Measurements from ENCODE around the gene HNRNPM.
A peak's percentile ranks its signal among the peaks of the same experiment; 100 is the strongest.

Gene HNRNPM

DNA sequence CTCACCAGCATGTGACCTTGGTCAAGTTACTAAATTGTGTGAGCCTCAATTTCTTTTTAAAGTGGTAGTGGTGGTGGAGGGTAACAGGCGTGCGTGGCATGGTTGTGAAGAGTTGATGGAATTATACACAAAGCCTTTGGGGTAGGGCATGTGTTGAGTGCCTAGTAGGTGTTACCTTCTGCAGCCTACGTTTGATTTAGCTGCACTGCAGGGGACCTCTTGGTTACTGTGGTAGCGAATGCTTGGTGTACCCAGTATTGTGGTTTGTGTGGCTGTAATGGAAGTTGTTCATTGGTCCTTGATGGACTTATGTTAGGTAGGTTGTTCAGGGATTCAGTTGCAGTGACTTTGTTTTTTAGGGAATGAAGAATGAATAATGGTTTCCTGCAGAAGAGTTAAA, 33.1 kb downstream of the HNRNPM start:
- DNase-seq: peak in 1 of 42 donors; percentile 1
- intact Hi-C loops (cut with DNase I): no loop called here

DNA sequence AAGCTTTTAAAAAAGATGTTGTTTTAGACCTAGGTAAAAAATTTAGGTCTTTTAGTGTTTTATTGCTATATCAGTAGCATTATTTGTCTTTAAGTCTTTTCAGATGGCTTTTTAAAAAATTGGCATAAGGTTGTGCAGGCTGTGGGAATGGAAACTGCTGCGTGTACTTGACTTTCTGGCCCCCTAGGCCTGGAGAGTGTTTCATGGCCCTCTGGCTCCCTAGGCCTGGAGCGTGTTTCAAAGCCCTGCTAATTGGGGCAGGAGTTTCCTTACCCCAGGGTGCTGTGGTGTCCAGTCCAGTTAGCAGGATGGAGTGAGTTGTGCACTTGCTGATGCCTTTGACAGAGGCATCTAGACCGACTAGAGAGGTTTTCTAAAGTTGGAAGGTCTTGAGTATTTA, 33.8 kb downstream of the HNRNPM start:
- DNase-seq: peak in 1 of 42 donors; percentile 36
- intact Hi-C loops (cut with DNase I): no loop called here

DNA sequence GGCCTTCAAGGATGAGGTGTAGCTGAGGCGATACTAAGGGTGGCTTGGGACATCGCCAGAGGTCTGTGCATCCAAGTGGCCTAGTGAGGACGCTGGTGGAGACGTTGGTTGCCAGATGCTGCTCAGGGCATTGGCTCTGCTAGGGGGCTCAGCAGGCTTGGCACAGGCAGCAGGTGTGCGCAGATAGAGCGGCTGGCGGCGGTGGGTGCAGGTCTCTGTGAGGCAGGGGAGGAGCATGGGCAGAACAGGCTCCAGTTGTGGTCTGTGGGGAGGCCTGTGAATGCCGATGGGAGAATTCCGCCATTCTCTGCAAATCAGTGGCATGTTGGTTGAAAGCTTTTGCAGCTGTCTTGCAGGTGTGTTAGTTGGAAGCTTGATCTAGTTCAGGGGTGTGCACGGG, 36.4 kb downstream of the HNRNPM start:
- intact Hi-C loops (cut with DNase I): no loop called here
- peak in 2 of 42 donors; percentile 7 to 15 for DNase-seq

DNA sequence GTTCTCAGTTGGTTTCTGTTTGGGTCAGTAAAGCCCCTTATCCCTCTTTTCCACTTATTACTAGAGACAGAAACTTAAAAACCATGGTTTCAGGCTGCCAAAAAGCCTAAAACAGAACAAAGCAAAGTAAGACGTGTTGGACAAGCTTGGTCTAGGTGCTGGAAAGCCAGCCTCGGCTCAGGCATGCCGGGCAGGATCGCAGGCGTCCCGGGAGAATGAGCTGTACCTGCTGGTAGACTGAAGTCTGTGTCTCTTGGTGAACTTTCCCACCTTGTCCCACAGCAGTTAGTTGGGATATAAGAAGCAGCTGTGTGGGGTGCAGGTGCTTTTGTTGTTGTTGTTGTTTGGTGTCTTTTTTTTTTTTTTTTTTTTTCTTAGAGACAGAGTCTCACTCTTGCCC, 36.8 kb downstream of the HNRNPM start:
- peak in 2 of 42 donors; percentile 12 to 29 for DNase-seq
- intact Hi-C loops (cut with DNase I): no loop called here

DNA sequence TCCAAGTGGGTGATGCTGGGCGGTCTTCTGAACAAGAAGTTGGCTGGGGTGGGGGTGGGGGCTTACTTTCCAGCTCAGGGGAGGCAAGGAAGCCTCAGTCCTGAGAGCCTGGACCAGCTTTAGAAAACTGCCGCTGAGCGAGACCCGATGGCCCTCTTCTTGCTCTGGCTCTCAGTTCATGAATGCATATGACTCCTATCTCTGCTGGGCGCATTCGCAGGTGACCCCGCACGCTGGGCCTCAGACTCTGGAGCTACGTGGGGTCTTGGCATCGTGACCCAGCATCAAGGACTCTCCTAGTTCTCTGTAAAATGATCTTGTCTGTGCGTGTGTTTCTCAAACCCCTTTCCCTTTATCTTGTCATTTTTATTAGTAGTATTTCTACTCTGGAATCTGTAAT, 37.9 kb downstream of the HNRNPM start:
- intact Hi-C loops (cut with DNase I): no loop called here
- DNase-seq: peak in 2 of 42 donors; percentile 12 to 18

DNA sequence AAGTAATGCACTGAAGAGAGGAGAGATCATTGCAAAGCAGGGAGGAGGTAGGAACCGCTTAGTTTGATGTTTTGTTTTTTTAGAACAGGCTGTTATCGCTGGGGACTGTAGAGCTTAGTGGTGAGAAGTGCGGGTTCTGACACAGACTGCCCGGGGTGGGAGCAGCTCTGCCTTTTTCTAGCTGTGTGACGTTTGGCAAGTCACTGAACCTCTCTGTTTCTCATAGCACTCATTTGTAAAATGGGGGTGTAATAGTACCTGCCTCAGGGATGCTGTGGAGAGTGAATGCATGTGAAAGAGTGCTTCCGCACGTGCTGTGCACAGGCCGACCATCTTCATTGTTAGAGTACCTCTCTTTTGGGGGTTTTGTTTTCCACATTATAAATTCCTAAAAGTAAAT, 38.4 kb downstream of the HNRNPM start:
- peak in 3 of 42 donors; percentile 10 to 37 (median 13) for DNase-seq
- intact Hi-C loops (cut with DNase I): no loop called here

DNA sequence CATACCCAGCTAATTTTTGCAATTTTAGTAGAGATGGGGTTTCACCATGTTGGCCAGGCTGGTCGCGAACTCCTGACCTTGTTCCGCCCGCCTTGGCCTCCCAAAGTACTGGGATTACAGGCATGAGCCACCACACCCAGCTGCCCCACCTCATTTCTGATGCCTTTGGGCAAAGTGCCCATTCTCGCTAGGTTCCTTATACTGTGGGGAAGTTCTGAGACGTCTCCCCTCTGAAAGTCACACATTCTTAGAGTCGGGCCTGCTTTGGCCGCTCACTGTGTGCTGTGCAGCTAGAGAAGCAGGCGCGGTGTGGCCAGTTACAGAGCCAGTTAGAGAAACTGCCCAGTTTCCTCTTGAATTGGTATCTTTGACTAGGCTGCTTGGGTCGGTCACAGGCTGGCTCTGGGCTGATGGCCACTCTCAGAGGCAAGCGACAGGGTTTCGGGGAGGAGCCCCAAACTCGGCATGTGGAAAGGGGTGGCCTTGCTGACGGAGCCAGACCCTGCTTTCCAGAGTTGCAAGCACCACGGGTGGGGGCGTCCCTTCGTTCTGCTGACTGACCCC, 39.6 kb downstream of the HNRNPM start:
- DNase-seq: peak in 24 of 42 donors; percentile 13 to 60 (median 40)
- intact Hi-C loops (cut with DNase I): no loop called here

DNA sequence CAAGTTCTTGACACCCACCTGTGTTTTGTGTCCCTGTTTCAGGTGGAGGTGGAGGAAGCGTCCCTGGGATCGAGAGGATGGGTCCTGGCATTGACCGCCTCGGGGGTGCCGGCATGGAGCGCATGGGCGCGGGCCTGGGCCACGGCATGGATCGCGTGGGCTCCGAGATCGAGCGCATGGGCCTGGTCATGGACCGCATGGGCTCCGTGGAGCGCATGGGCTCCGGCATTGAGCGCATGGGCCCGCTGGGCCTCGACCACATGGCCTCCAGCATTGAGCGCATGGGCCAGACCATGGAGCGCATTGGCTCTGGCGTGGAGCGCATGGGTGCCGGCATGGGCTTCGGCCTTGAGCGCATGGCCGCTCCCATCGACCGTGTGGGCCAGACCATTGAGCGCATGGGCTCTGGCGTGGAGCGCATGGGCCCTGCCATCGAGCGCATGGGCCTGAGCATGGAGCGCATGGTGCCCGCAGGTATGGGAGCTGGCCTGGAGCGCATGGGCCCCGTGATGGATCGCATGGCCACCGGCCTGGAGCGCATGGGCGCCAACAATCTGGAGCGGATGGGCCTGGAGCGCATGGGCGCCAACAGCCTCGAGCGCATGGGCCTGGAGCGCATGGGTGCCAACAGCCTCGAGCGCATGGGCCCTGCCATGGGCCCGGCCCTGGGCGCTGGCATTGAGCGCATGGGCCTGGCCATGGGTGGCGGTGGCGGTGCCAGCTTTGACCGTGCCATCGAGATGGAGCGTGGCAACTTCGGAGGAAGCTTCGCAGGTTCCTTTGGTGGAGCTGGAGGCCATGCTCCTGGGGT, 41.0 kb downstream of the HNRNPM start:
- no peak for DNase-seq
- intact Hi-C loops (cut with DNase I): no loop called here

DNA sequence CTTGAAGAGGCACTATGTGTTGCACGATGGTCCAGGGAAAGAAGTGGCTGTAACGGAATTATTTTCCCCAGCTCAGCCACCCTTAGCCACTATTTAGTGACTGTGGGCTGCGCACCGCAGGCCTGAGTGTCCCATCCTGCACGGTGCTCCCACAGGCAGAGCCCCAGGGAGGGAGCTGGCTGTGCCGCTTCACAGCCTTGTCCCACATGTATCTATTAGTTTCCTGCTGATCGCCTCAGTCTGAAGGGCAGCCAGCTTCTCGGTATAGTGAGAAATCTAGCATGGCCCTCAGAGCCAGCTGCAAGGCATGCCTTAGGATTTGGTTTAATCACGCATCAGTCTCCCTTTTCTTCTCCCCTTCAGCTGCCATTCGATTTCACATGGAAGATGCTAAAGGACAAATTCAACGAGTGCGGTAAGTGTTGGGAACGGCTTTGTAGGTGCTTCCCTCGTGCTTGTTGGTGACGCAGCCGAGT, 41.9 kb downstream of the HNRNPM start:
- intact Hi-C loops (cut with DNase I): no loop called here
- no peak for DNase-seq

DNA sequence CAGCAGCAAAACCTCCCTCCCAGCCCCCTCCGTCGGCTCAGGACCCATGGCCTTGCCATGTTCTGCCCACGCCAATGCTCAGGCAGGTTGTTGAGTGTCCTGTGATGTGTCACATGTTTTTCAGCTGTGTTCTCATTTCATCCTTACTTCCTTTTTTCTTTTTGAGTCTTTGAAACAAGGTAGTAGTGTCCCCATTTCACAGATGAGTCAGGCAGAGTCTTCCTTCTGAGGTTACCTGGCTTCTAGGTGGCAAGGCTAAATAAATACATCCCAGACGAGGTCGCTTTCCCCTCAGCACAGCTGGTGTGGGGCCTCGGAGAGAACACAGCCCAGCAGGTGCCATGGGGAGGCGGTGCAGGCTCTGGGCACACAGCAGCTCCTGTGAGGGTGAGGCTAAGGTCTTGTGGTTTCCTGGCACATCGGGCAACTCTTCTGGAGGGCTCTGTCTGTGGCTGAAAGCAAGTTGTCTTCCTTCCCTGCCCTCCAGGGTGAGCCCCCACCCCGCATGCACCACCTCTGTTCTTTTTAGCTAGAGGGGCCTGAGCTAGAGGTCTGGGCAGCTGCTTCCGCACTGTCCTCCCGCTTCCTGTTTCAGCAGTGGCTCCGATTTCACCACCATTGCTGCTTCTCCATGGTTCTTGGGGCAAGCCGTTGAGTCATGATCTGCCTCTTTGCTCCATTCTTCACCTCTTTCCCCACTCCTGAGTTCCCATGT, 42.5 kb downstream of the HNRNPM start:
- intact Hi-C loops (cut with DNase I): no loop called here
- DNase-seq: peak in 32 of 42 donors; percentile 13 to 79 (median 48)

DNA sequence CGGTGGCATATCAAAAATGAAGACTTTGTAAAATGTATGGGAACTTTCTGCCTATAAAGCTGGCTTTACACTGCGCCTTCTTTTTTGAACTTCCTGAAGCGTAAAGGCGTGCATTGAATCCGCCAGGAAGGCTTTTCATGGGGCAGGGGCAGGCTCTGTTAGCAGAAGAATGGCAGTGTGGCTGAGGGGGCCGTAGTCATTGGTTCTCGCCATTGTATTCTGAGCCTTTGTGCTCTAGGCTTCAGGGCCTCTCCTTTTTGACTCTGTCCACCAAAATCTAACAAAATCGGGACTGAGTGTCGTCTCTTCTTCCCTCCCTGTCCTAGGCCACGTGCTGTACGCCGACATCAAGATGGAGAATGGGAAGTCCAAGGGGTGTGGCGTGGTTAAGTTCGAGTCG, 43.6 kb downstream of the HNRNPM start:
- no peak for DNase-seq
- intact Hi-C loops (cut with DNase I): no loop called here

DNA sequence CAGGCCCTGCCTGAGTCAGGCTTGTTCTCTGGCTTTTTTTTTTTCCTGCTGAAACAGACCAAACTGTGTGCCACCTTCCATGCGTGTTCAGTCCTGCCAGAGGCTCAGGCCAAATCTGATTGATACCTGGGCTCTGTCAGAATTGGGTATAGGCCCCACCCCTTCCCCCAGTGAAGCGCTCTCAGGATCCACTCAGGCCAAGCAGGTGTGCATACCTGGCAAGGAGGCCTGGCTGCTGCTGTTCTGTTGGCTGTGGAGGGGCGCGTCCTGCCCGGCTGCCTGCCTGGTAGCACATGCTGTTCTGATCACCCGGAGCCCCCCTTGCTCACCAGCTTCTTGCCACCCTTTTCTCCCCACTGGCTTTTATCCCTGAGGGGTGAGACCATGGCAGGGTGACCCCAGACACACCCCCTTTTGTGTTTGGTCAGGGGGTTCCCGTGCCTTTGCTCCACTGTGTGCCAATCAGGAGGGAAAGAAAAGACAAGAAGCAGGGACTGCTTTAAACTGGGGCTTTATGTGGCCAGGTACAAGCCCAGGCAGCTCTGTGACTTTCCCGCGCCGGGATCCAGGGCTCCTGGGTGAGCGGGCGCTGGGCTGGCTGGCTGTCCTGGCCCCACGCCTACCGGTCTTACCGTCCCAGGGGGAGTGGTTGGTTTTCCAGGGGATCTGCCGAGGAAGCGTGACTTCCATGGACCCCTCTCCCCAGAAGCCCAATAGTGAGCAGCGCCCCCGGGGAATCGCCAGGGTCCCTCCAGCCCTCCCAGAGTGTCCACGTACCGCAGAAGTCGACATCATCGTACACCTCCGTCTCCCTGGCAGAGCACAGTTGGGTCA, 45.0 kb downstream of the HNRNPM start:
- no peak for DNase-seq
- intact Hi-C loops (cut with DNase I): no loop called here

DNA sequence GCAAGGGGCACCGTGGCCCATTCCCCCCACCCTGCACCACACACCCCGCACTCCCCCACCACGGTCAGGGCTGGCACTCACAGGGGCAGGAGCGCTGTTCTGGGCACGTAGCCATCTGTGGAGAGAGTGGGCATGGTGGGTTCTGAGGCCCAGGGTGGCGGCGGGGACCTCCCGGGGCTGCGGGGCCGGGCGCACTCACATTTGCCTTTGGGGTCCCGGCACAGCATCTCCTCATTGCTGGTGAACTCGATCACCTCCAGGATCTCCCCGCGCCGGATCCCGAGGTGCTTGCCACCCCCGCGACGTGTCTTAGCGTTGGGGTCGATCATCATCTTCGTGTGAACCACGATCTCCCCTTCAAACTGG, 45.6 kb downstream of the HNRNPM start:
- intact Hi-C loops (cut with DNase I): no loop called here

DNA sequence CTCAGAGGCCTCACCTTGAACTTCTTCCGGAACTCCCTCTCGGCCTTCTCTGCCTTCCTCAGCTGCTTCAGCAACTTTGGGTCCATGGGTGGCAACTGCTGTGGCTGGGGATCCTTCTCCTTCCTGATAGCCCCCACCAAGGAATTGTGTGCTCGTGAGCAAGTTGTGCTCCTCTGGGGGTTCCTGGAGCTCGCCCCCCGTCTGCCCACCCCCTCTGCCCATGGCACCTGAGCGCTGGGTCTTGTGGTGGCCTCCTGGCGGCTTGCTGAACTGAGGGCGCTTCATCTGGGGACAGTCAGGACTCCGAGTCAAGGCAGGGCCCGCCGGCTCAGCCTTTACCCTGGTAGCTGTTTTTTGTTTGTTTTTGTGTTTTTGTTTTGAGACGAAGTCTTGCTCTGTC, 46.1 kb downstream of the HNRNPM start:
- intact Hi-C loops (cut with DNase I): no loop called here
- no peak for DNase-seq

More for the DNA sequence above, 45.6 kb downstream of the HNRNPM start:
- DNase-seq: no peak

DNA sequence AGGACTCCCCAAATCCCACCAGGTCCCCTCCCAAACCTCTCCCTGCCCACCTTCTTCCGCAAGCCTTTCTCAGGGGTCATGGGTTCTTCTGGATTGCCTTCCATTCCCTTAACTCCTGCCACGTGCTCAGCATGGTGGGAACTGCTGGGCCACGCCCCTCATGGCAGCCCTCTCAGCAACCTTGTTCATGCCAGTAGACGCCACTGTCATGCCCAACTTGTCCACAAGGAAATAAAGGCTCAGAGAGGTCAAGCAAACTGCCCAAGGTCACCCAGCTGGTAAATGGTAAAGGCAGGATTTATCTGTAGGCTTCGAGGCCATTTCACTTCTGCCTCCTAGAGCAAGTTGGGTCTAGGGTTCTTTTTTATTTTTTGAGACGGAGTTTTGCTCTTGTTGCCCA, 46.8 kb downstream of the HNRNPM start:
- intact Hi-C loops (cut with DNase I): no loop called here
- no peak for DNase-seq

DNA sequence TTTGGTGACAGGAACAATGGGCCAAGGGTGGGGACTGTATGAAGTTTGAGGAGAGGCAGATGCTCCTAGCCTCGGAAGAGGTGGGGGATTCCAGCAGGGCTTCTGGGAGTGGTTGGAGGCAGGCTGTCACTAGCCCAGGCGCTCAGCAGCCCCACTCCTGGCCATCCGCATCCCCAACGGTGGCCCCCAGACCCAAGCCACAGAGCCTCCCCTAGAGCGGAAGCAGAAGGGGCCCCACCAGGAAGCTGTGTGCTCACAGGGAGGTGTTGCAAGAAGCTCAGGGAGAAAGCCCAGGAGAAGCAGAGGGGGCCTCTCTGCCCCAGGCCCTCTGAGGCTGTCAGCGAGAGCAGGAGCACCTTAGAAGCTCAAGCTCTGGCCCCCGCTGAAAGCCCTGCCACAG, 49.4 kb downstream of the HNRNPM start:
- peak in 1 of 42 donors; percentile 16 for DNase-seq

DNA sequence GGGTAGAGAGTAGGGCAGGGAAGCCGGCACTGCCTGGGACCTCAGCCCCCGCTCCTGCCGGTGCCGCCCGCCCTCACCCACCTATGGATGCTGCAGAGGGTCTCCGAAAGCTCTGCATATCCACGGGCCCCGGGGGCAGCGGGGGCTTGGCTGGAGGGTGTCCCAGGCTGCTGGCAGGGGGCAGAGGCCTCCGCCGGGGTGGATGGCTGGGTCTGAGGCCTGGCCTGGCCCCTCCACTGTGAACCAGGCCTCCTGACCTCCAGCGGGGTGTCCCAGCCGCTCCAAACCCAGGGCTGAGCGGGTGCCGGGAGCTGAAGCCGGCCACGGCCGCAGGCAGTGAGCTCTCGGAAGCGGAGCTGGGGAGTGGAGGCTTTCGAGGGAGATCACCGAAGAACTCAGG, 53.5 kb downstream of the HNRNPM start:
- no peak for DNase-seq
- intact Hi-C loops (cut with DNase I): no loop called here

More for the DNA sequence above, 49.4 kb downstream of the HNRNPM start:
- intact Hi-C loops (cut with DNase I): no loop called here

DNA sequence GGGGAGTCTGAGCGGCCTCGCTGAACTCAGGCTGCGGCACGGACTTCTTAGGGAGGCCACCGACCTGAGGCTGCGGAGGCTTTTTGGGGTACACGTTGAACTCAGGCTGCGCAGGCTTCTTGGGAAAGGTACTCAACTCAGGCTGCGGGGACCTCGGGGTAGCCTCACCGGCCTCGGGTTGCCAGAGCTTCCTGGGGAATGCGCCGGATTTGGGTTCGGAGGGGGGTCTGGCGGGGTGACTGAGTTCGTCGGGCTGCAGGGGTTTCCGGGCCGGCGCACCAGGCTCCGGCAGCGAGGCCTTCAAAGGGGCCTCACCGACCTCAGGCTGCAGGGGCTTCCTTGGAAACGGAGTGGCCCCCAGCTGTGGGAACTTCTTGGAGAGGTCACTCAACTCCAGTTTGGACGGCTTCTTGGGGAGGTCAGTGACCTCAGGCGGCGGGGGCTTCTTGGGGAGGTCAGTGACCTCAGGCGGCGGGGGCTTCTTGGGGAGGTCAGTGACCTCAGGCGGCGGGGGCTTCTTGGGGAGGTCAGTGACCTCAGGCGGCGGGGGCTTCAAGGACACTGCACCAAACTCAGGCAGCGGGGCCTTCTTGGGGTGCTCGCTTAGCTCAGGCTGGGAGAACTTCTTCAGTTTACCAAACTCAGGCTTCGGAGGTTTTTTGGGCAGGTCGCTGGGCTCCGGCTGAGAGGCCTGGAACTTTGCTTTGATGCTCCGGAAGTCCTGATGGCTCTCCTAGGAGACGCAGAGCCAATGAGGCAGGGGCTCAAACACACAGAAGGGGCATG, 54.5 kb downstream of the HNRNPM start:
- DNase-seq: no peak
- intact Hi-C loops (cut with DNase I): no loop called here

All from head of caudate nucleus (tissue), 42 donors.